DMS53 (cell line): Measurements from ENCODE around the gene EGLN3.
"Not testable (repeated sequence)": the region's sequence is repeated elsewhere in the genome, so short reads cannot be mapped to it uniquely, and the experiment has no call there.

Experiments used
- DNase-seq: peaks from one replicate; lab custom pipeline; 2025; lab: John Stamatoyannopoulos, UW

The EGLN3 gene

DNA sequence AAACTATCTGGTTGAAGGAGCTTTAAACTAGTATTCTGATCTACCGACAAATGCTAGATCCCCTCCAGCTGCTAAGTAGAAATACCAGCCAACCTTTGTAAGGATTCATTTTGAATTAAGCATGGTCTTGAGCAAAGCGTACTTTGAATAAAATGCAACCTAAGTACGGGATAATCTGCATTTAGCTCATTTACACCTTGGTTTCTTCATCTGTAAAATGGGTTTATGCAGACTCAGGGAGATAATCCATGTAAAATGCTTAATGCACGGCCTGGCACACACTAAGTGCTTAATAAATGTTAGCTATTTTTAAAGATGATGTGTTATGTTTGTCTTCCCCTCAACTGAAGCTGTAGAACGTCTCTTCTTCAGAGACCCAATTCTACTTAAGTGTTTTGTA lies 15.9 kb downstream of the EGLN3 start:
- DNase-seq = no peak

DNA sequence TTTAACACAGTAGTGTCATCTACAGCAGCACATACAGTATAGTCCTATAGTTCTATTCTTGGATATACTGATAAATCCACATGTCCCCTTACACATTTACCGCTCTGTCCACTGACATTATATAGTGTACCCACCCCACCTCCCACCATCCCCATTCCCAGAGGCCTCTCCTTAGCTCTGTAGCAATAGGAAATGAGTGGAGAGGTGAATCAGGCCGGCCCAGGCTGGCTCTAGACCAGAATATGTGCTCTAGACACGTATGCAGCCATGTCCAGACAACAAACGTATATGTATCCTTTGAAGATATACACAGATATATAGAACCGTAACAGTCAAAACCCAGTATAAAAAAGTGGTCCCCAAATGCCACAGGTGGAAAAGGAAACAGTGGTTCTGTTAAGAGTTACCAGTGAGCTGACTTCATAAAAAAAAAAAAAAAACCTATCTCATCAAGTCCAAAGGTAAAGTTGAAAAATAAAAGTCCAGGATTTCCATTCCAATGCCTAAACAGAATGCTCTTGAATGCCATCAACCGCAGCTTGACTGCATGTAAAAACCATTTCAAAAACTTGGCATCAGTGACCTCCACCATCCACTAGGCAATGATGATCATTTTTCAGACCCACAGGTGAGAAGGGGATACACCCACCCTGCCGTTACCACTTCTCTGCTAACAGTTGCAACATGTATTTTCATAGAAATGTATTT lies 16.7 kb downstream of the EGLN3 start:
- DNase-seq = no peak

DNA sequence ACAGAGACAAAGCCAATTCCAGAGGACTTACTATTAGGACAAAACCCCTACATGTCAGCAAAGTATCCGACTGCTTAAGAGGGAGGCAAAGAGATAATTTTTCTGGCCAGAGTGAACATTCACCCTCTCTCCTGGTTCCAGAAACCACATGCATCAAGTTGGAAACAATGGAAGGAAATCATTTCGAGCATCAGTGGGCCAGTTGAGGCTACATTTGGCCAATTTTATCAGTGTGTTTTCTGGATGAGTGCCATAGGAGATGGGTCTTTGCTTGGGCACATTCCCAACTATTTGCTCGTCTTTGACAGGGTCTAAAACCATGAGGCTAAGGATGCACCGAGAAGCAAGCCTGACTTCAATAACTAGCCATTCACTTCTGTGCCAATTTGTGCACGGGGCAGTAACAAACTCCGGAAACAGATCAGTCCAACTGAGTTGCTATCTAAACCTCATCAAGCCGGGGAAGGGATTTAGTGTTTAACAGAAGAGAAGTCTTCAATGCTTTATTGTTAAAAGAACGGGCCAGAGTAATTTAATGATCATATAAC lies 17.4 kb downstream of the EGLN3 start:
- no peak for DNase-seq

DNA sequence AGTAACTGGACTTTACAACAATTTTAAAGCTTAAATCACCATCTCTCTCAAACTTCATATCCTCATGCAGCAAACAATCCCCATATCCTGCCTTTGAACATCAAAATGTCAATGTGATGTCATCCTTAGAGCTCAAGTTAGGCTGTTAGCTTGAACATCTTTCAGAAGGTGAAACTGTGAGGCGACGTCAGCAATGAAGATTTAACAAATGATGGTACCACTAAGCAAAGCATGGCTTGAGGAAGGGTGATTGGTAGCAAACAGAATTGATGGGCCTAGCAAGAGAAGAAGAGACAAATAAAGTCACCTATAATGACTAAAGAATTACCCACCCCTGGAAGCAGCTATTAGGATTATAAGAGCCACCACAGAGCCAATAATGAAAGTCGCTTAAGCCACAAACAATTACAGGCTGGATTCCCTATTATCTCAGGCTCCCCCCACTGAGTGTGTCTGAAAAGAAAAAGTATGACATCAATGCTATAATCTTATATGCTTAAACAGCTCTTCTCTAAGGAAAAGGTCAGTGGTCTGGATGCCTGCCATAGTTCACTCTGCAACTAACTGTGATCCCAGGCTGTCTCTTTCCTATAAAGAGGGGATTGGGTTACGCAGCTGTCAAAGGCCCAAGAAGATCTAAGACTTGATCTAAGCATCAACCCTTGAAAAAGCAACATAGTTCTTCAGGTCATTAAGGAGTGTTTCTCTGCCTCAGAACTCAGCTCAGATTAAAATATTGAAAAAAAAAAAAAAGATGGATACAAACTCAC lies 18.1 kb downstream of the EGLN3 start:
- no peak for DNase-seq

DNA sequence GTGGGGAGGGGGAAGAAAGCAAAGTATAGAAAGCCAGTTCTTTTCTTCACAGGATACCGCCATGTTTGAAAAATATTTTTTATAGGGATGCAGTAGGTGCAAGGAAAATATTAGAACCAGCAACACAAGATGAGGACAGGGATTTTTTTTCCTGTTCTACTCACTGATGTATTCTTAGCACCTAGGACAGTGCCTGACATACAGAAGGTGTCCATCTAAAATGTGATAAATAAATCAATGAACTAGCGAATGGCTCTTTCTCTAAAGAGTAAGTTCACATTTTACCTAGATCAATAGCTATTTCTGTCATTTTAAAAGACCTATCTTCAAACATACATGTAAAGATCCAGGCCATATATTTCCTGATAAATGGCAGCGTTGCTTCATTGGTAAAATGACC lies 18.8 kb downstream of the EGLN3 start:
- DNase-seq = no peak

DNA sequence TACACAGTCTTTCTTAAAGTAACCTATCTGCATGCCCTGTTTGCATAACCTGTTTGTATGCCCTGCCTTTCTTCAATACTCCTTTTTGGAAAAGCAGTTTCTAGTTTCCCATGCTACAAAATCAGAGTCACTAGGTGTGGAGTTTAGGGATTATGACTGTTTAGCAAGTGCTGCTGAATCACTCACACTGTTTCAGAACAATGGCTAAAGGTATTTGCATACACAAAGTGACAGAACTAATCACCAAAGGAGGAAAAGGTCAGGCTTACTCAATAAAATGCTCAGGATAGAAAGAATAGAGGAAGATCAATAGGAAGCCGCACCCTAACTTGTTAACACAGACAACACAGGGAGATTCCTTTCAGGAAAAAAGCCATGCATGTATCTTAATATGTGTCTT lies 19.4 kb downstream of the EGLN3 start:
- DNase-seq = no peak

DNA sequence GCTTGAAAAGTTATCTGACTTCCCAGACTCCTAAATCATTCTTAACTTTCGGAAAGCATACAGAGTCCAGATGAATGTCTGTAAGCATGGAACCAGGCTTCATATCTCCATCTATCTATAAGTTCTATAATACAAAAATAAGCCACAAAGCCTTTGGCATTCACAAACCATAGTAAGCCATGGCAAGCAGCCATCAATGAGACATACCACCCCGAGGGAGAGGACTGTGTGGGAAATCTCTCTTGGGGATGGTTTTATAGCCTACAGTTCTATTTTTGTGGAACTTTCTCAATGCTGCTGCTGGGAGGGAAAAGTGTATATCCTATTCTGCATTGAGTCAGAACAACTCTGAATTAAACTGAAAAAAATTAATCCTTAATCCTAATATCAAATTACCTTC lies 20.4 kb downstream of the EGLN3 start:
- DNase-seq = no peak

DNA sequence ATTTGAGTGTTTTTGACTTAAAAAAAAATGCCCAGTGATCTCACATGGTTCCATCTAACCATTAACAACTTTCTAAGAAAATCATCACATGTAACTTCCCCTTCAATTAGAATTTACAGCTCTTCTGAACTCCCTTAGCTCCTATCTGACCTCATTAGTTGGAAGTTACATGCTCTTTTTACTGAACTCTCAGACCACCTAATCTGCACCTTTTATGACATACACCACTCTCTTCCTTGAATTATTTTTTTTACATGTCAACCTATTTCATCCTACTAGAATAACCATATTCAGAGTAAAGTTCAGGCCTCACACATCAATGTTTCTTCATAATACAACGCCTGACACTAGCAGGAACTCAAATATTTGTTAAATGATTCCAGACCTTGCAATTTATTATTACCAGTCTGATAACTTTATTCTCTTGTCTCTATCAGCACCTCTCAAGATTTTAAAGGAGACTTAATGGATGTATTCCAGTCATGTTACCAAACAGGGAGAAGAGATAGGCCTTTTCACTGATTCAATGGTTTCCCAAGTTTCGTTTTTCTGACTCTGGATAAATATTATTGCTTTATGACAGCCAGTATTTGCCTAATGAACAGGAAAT lies 21.0 kb downstream of the EGLN3 start:
- DNase-seq = no peak

DNA sequence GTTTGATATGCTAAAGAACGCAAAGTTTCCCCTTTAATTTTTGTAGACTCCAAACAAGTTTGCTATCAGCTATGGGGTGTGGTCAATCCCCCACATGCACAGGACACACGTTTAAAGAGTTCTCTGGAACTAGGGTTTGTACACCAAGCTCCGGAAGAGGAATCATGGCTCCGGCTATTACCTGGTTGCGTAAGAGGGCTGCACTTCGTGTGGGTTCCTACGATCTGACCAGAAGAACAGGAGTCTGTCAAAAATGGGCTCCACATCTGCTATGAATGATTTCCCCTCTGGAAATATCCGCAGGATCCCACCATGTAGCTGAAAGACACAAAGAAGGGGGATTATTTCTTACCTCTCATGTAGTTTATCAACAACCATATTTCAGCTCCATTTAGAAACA lies 22.0 kb downstream of the EGLN3 start:
- no peak for DNase-seq

DNA sequence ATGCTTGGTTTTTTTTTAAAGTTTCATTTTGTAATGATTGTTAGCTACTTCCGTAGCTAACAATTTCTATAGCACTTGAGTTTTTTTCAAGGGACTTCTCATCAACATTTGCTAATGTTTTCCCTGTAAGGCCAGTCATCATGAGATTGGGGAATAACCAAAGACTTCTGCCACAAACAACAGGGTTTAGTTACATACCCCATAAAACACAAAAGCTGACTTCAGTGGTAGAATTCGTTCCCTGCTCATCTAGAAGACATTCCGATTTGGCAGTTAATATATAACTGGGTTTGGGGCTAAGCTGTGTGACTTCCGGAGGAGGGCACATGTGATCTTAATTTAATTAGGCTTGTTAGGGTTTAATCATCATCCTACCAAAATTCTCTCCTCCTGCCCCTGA lies 22.9 kb downstream of the EGLN3 start:
- DNase-seq = no peak

DNA sequence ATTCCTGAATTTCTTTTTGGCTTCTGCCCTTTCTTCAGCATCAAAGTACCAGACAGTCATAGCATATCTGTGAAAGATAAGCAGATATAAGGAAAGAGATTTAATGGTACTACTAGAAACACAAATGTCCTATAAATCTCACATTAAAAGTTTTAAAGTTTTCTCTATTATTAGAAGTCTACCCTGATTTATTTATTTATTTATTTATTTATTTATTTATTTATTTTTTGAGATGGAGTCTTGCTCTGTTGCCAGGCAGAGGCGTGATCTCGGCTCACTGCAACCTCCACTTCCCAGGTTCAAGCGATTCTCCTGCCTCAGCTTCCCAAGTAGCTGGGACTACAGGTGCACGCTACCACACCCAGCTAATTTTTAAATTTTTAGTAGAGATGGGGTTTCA lies 23.9 kb downstream of the EGLN3 start:
- not testable (repeated sequence) for DNase-seq

DNA sequence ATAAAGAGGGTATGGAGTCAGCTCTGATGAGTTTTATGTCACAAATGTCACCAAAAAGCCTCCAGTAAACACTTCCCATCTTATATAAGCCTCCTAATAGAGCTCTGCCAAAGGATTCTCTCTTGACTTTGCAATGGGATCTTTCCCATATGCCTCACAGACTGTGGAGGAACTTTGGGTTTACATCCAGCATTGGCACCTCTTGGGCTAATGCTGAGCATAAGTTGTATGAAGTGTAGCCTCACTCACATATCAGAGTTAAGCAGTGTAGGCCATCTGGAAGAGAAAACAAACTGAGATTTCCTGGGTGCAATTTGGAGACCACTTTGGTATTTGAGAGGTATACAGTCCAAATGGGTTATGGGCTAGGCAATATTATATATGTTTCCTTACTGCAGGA lies 24.9 kb downstream of the EGLN3 start:
- DNase-seq = no peak

DNA sequence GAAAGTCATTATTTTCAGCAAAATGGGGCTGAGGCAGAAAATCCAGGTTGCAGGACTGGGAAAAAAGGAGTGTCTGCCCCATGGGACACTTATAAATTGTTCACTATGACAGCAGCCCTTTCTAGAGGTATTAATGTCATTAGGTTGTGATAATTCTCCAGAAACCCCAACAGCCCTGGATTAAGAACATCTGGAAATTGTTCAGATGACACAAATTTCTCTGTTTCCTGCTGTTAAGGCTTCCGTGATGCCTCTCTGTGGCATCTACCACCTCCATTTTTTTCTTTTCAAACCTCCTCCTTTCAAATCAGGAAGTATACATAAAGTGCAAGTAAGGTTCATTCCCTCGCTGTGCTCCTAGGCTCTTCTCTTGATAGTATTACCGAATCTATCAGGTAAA lies 25.6 kb downstream of the EGLN3 start:
- DNase-seq = no peak

DNA sequence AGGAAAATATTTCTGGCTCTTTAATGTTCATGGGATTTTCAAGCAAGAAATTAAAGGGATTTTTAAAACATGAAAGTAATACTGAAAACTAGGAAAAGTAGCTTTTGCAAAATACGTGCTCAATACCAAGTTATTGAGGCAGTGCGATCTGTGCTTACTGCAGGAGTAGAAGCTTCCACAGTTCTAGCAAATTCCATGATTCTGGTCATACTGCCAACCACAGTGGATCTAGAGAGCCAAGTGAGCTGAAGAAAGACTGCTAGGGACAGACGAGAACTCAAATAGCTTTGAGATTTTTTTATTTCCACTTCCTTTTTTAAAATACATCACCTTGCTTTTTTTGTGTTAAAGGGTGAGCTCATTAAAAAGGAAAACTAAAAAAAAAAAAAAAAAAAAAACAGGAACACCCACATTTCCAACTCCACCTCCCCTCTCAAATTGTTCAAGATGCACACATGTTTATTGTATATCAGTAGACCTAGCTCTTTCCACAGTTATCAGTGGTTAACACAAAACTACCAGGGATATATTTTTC lies 26.2 kb downstream of the EGLN3 start:
- no peak for DNase-seq

DNA sequence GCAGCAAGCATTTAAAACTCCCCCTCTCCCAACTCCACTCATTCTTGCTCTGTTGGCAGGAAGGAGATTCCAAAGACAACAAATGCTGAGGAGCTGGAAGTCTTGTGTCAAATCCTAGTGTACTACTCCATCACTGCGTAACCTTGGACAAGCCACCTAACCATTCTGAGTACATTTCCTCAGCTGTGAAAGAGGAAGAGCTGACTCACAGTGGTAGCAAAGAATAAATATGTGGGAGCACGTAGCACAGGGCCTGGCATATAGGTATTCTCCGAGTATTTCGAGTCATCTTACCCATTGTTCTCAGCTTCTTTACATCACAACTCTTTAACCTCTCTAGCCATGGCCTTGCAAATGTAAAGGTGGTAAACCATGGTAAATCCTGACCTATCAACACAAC lies 28.7 kb downstream of the EGLN3 start:
- DNase-seq = no peak

DNA sequence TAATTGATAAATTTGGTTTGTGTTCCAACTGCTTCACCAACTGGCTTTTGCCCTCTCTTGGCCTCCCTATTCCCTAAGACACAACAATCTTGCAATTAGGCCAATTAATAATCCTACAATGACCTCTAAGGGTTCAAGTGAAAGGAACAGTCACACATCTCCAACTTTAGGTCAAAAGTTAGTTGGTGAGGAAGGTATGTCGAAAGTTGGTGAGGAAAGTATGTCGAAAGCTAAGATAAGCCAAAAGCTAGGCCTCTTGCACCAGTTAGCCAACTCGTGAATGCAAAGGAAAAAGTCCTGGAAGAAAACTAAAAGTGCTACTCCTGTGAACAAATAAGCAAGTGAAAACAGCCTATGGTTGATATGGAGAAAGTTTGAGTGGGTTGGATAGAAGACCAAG lies 32.6 kb downstream of the EGLN3 start:
- no peak for DNase-seq

DNA sequence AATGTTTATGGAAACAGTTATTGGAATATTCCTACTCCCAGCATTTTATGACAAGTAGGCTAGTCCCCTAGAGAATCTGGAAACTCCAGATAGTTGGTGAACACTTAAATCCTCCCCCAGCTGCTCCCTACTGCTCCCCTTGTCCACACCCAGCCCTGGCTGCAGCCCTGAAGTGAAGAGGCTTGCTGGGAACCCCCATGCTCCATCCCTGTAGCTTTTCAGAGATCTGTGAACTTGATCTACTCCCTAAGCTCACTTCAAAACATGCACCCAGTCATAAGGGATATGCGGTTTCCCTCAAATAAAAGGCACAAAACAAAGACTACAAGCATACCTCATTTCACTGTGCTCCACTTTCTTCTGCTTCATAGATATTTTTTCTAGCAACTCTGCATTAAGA lies 33.2 kb downstream of the EGLN3 start:
- no peak for DNase-seq

DNA sequence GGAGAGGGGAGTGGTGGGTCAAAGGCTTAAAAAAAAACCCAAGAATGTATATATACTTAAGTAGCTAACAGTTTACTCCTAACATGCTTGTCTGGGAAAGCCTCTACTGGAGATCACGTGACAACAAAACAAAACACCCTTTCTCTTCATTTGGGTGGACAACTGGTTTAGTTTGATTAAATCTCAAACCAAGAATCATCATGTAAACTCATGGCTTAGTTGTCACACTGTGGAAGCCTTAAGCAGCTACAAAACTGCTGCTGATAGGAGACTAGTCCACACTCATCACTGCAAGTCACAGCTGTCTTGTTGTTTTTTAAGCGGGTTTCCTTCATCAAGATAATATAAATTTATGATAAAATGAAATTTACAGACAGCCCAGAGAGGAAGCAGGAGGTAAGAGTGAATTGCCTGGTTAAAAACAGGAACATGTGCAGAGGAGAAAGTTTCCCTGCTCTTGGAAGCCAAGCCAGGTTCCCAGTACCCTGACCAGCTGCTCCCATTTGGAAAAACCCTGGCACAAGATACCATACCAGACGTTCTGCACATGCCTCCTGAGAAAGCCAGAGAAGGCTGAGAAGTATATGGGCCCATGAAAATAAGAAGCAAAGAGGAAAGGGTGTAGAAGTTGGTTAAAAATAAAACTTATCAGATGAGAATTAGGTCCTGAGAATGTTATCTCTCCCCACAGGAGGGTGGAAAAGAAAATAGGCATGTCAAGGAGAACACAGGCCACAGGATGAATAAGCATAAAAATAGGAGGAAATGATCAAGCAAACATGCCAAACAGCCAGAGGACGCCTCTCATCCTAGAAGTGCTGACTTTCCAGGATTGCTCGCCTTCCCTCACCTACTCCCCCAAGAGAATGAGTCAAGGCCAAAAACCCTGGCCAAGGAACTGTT lies 34.0 kb downstream of the EGLN3 start:
- DNase-seq = no peak

DNA sequence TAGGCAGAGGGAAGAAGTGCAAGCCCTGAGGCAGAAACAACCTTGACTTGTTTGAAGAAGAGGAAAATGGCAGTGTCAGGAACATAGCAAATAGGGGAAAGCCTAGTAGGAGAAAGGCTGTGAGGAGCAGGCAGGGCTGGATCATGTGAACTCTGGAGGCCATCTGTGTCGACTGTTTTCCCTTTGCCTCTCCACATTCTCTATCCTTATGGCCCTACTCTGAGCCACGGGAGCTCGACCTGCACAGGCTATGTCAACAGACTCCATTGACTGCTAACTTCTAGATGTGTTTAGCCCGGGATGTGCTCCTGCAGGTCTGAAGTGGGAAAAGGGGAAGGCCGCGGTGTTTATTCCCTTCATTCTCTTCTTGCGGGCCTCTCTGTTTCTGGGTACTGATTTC lies 35.2 kb downstream of the EGLN3 start:
- no peak for DNase-seq

DNA sequence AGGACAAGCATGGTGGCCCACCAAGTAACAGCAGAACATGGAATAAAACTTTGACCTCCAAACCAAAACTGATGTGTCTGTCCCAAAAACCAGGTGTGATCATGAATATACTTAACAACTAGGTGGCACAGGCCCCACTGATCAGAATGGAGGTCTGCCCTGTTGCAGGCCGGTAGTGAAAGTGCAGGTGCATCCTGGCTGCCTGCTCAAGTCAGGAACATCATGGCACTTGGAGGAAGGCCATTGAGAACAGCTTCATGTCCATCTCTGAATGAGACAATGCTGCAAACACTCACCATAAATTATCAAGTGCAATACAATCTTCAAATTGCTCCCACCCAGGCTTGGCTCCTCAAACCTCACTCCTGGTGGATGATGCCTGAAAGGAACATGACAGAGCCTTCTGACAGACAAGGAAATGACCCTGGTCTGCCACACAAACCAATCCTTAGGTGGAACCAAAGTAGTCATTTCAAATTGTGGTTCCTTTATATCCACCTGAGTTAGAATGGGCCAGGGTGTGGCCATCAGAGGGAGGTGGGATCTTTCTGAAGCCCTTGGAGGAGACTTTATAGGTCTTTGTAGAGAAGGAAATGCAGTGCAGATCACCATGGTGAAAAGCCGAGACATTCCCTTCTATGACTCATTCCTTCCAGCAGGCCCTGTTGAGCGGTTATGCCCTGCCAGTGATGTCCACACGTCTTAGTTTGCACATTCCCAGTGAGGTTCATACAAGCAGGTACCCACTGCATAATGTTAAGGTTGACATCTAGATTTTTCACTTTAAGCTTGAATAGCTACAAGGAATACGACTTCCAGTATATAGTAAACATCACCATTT lies 36.0 kb downstream of the EGLN3 start:
- DNase-seq = peak; percentile 28

DNA sequence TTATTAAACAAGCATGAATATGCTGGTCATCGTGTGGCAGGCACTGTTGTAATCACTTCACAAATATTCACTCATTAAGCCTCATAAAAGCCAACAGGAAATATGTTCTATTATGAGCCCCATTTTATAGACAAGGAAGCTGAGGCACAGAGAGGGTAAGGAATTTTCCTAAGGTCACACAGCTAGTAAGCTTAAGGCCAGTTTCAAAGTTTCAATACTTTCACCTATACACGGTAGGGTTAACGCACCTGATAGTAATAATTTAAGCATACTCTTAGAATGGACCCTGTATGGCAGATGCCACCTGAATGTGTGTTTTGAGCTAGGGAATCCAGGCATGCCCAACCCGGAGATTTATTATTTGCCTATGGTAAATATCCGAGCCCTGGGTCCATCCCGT lies 39.8 kb downstream of the EGLN3 start:
- DNase-seq = no peak
